HepG2 (cell line): ENCODE results near the gene NAGS.

ENCODE experiments used
- CEBPG ChIP-seq: IDR thresholded peaks from 2 replicates; pipeline ENCODE4 v1.6.1; 2016
- EP300 ChIP-seq, 3 experiments: sonication (generic) in 1 of 3; formaldehyde crosslinking in 1 of 3; IDR thresholded peaks; 2 replicates each; pipeline versions ENCODE4 v1.5.1 to v1.6.1; 2011 to 2020; ENCODE audit warnings: low read depth in 2 of 3, low read length in 2 of 3, borderline replicate concordance in 1 of 3, improper control_type of control experiment in 1 of 3, mild to moderate bottlenecking in 1 of 3, missing genetic modification reagents in 1 of 3, moderate library complexity in 1 of 3
- FOXK2 ChIP-seq: fragments of 450-650 bp; IDR thresholded peaks from 2 replicates; pipeline ENCODE4 v1.6.1; 2016
- JUN ChIP-seq: sonication (generic); formaldehyde crosslinking; IDR thresholded peaks from 2 replicates; pipeline ENCODE4 v1.4.0; 2020; ENCODE audit warnings: mild to moderate bottlenecking, missing genetic modification reagents
- POLR2A ChIP-seq, 2 experiments: IDR thresholded peaks; 2 replicates each; pipeline ENCODE4 v1.6.1; 2011; ENCODE audit warnings: low read depth in 2 of 2, low read length in 2 of 2, mild to moderate bottlenecking in 1 of 2, moderate library complexity in 1 of 2; ENCODE audit not compliant: insufficient read depth in 1 of 2
- SALL1 ChIP-seq: sonication (generic); formaldehyde crosslinking; IDR thresholded peaks from 2 replicates; pipeline ENCODE4 v1.8.0; 2022; ENCODE audit warnings: mild to moderate bottlenecking, missing genetic modification reagents
- SIN3A ChIP-seq: IDR thresholded peaks from 2 replicates; pipeline ENCODE4 v1.6.1; 2011; ENCODE audit warnings: low read depth, mild to moderate bottlenecking, control low read depth, low read length, borderline replicate concordance
- ZBTB42 ChIP-seq: sonication (generic); formaldehyde crosslinking; IDR thresholded peaks from 2 replicates; pipeline ENCODE4 v1.5.0; 2020; ENCODE audit warnings: mild to moderate bottlenecking, missing genetic modification reagents
- ZSCAN30 ChIP-seq: sonication (generic); formaldehyde crosslinking; IDR thresholded peaks from 2 replicates; pipeline ENCODE4 v1.5.0; 2020; ENCODE audit warnings: mild to moderate bottlenecking, missing genetic modification reagents
- TF ChIP-seq, protein P1 (sequence below): sonication (generic); formaldehyde crosslinking; IDR thresholded peaks from 2 replicates; pipeline ENCODE4 v1.5.0; 2020; ENCODE audit warnings: mild to moderate bottlenecking, missing genetic modification reagents
- TF ChIP-seq, protein P2 (sequence below), 2 experiments: IDR thresholded peaks; 2 replicates each; pipeline ENCODE4 v1.6.1; 2011 to 2012; ENCODE audit warnings: low read length in 2 of 2, borderline replicate concordance in 1 of 2, low read depth in 1 of 2, mild to moderate bottlenecking in 1 of 2, moderate library complexity in 1 of 2

DNA sequence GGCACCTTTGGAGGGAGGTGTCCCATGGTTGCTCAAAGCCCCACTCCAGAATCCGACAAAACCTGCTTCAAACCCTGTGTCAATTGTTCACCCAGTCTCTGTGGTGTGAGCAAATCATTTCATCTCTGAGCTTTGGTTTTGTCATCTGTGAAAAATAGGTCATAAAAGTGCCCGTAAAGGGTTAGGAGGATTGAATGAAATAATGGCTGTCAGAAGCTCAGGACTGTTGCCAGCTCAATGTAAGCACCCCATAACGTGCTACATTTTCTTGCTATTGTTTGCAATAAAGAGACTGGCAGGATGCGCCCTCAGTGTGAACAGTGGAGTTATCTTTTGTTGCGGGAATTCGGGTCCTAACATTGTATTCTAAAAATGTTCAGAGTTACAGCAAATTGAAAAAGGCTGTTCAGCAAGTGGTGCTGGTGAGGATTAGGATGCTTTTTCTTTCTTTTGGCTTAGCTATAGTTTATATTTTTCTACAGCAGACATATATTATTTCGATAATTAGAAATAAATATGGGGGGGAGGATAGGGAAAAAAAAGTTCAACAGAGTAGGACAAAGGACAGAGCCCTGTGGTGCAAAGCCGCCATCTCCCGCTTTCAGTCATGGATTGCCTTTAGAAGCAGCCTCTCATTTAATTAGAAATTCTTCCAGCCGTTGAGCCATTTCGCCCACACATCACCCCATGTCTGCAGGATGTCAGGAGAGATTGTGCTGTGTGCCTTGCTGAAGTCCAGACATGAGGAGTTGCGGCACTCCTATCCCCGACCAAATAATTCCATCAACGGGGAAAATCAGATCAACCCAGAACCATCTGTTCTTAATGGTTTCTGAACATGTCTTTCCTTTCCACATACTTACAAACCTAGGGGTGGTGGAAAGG is 29.8 kb upstream of the NAGS start:
- no peak for TF ChIP-seq SIN3A
- TF ChIP-seq FOXK2: no peak
- TF ChIP-seq, protein P1, sequence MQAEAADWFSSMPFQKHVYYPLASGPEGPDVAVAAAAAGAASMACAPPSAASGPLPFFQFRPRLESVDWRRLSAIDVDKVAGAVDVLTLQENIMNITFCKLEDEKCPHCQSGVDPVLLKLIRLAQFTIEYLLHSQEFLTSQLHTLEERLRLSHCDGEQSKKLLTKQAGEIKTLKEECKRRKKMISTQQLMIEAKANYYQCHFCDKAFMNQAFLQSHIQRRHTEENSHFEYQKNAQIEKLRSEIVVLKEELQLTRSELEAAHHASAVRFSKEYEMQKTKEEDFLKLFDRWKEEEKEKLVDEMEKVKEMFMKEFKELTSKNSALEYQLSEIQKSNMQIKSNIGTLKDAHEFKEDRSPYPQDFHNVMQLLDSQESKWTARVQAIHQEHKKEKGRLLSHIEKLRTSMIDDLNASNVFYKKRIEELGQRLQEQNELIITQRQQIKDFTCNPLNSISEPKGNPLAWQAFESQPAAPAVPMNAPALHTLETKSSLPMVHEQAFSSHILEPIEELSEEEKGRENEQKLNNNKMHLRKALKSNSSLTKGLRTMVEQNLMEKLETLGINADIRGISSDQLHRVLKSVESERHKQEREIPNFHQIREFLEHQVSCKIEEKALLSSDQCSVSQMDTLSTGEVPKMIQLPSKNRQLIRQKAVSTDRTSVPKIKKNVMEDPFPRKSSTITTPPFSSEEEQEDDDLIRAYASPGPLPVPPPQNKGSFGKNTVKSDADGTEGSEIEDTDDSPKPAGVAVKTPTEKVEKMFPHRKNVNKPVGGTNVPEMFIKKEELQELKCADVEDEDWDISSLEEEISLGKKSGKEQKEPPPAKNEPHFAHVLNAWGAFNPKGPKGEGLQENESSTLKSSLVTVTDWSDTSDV (CRISPR knock-in tag): no peak
- TF ChIP-seq POLR2A (IDR thresholded peaks at IDR 0.05; ENCODE audit: insufficient read depth in 1 of 2, low read depth in 2 of 2, low read length in 2 of 2): no peak
- no peak for TF ChIP-seq SALL1 (CRISPR knock-in tag)
- TF ChIP-seq, protein P2, sequence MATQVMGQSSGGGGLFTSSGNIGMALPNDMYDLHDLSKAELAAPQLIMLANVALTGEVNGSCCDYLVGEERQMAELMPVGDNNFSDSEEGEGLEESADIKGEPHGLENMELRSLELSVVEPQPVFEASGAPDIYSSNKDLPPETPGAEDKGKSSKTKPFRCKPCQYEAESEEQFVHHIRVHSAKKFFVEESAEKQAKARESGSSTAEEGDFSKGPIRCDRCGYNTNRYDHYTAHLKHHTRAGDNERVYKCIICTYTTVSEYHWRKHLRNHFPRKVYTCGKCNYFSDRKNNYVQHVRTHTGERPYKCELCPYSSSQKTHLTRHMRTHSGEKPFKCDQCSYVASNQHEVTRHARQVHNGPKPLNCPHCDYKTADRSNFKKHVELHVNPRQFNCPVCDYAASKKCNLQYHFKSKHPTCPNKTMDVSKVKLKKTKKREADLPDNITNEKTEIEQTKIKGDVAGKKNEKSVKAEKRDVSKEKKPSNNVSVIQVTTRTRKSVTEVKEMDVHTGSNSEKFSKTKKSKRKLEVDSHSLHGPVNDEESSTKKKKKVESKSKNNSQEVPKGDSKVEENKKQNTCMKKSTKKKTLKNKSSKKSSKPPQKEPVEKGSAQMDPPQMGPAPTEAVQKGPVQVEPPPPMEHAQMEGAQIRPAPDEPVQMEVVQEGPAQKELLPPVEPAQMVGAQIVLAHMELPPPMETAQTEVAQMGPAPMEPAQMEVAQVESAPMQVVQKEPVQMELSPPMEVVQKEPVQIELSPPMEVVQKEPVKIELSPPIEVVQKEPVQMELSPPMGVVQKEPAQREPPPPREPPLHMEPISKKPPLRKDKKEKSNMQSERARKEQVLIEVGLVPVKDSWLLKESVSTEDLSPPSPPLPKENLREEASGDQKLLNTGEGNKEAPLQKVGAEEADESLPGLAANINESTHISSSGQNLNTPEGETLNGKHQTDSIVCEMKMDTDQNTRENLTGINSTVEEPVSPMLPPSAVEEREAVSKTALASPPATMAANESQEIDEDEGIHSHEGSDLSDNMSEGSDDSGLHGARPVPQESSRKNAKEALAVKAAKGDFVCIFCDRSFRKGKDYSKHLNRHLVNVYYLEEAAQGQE (IDR thresholded peaks at IDR 0.05; ENCODE audit: borderline replicate concordance in 1 of 2, low read depth in 1 of 2, low read length in 2 of 2): no peak
- TF ChIP-seq JUN: no peak
- no peak for TF ChIP-seq ZBTB42 (CRISPR knock-in tag)
- TF ChIP-seq ZSCAN30 (CRISPR knock-in tag): no peak
- TF ChIP-seq EP300 (IDR thresholded peaks at IDR 0.05; ENCODE audit: low read depth in 2 of 2, low read length in 2 of 2): no peak
- TF ChIP-seq EP300 (CRISPR knock-in tag; IDR thresholded peaks at IDR 0.05; ENCODE audit: borderline replicate concordance): no peak
- TF ChIP-seq CEBPG (CRISPR knock-in tag): no peak
